ENCODE measurements around the gene NME7.
"Not testable (repeated sequence)": the region's sequence is repeated elsewhere in the genome, so short reads cannot be mapped to it uniquely, and the experiment has no call there.

GRCh38 chr1:169334727-169335126, 32.9 kb downstream of the NME7 start:
- not testable (repeated sequence) for TF ChIP-seq CTCF, EZH2 (IDR thresholded peaks at IDR 0.05)
